HCT116 (cell line): ENCODE data around the gene PRSS35.

Experiments used
- EZH2 ChIP-seq: fragments of 200-600 bp; sonication (generic); IDR thresholded peaks from 2 replicates; pipeline ENCODE4 v1.6.1; 2017; ENCODE audit warnings: antibody characterized with exemption, mixed run types
- TF ChIP-seq, protein P1 (sequence below), 3 experiments: fragments of 200-600 bp in 1 of 3; sonication (generic) in 1 of 3; IDR thresholded peaks in 2 of 3; conservative IDR thresholded peaks in 1 of 3; 2 replicates each; pipeline ENCODE4 v1.5.1; 2012 to 2017; ENCODE audit warnings: low read depth in 2 of 3, low read length in 2 of 3, antibody characterized with exemption in 1 of 3, borderline replicate concordance in 1 of 3, control low read depth in 1 of 3, mild to moderate bottlenecking in 1 of 3, mixed read lengths in 1 of 3, mixed run types in 1 of 3, moderate library complexity in 1 of 3; ENCODE audit not compliant: insufficient read depth in 1 of 3

DNA sequence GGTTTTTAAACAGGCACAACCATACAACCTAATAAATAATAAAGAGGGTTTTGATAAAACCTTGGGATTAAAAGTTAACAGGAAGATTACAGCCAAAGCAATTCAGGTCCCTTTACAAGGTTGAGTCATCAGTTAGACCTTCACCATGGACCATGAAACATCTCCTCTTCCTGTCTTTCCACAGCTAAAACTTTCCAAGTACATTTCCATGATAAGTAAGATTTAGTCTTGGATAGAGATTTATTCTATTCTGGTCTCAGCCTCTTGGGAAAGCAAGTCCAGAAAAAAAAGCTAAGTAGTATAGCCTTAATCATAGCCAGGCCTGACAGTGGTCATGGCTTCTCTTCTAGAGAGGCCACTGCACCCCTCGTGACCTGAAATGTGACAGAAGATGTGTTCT is 2.9 kb upstream of the PRSS35 start:
- TF ChIP-seq, protein P1, sequence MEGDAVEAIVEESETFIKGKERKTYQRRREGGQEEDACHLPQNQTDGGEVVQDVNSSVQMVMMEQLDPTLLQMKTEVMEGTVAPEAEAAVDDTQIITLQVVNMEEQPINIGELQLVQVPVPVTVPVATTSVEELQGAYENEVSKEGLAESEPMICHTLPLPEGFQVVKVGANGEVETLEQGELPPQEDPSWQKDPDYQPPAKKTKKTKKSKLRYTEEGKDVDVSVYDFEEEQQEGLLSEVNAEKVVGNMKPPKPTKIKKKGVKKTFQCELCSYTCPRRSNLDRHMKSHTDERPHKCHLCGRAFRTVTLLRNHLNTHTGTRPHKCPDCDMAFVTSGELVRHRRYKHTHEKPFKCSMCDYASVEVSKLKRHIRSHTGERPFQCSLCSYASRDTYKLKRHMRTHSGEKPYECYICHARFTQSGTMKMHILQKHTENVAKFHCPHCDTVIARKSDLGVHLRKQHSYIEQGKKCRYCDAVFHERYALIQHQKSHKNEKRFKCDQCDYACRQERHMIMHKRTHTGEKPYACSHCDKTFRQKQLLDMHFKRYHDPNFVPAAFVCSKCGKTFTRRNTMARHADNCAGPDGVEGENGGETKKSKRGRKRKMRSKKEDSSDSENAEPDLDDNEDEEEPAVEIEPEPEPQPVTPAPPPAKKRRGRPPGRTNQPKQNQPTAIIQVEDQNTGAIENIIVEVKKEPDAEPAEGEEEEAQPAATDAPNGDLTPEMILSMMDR (IDR thresholded peaks at IDR 0.05 in 2 of 3, conservative IDR thresholded peaks at IDR 0.05 in 1 of 3; ENCODE audit: borderline replicate concordance in 1 of 3, insufficient read depth in 1 of 3, low read depth in 2 of 3, low read length in 2 of 3): no peak
- no peak for TF ChIP-seq EZH2
